Transverse colon (tissue), 4 donors: ENCODE data around the gene HEPACAM.

Experiments used
- CTCF ChIP-seq, 5 experiments: fragments of 200-600 bp in 3 of 5; fragments of 450-650 bp in 2 of 5; sonication (generic) in 3 of 5; IDR thresholded peaks; 1 replicate in 2 of 5; 2 replicates in 3 of 5; pipeline ENCODE4 v1.5.1; 2016 to 2017; ENCODE audit warnings: antibody characterized with exemption in 5 of 5, inconsistent platforms in 3 of 5, mild to moderate bottlenecking in 2 of 5, moderate library complexity in 1 of 5
- EP300 ChIP-seq: sonication (generic); formaldehyde crosslinking; IDR thresholded peaks from one replicate; pipeline ENCODE4 v1.6.1; 2017; ENCODE audit warnings: antibody characterized with exemption, low read depth
- POLR2A ChIP-seq: fragments of 450-650 bp; IDR thresholded peaks from one replicate; pipeline ENCODE4 v1.6.1; 2016; ENCODE audit warnings: antibody characterized with exemption, mild to moderate bottlenecking, moderate library complexity
- POLR2AphosphoS5 ChIP-seq, 3 donors: sonication (generic); formaldehyde crosslinking; IDR thresholded peaks; one replicate each; pipeline ENCODE4 v1.6.1; 2016; ENCODE audit warnings: antibody characterized with exemption in 3 of 3

GRCh38 chr11:124928942-124929665 is 6.7 kb downstream of the HEPACAM start:
- TF ChIP-seq CTCF (IDR thresholded peaks at IDR 0.05) (no peak), EP300 (no peak), POLR2A (no peak), POLR2AphosphoS5 (IDR thresholded peaks at IDR 0.05) (no peak)
